Smooth muscle cell (in vitro differentiated cells): ENCODE results near the gene CDAN1. TPM values are rescaled to one million over a fixed set of nuclear protein-coding genes. Genes with fewer than 3 reads are reported as not detected.

Source experiments
- DNase-seq: peaks from one replicate; lab custom pipeline; 2025; ENCODE audit not compliant: unreplicated experiment; lab: John Stamatoyannopoulos, UW
- H2AFZ ChIP-seq: fragments of 200-600 bp; sonication (generic); 2 replicates; pipeline ENCODE4 v1.6.0; 2016; ENCODE audit warnings: antibody characterized with exemption, low read depth, mild to moderate bottlenecking
- H3F3A ChIP-seq: fragments of 200-600 bp; sonication (generic); 2 replicates; pipeline ENCODE4 v1.6.0; 2017; ENCODE audit warnings: antibody characterized with exemption, low read depth
- H3K27ac ChIP-seq: fragments of 200-600 bp; sonication (generic); 2 replicates; pipeline ENCODE4 v1.5.1; 2016; ENCODE audit warnings: low read depth, mild to moderate bottlenecking
- H3K27me3 ChIP-seq: fragments of 200-600 bp; sonication (generic); 2 replicates; pipeline ENCODE4 v1.6.1; 2016; ENCODE audit warnings: low read depth, mild to moderate bottlenecking
- H3K36me3 ChIP-seq: fragments of 200-600 bp; sonication (generic); 2 replicates; pipeline ENCODE4 v1.5.1; 2016; ENCODE audit warnings: low read depth
- H3K4me1 ChIP-seq: fragments of 200-600 bp; sonication (generic); 2 replicates; pipeline ENCODE4 v1.5.1; 2016; ENCODE audit warnings: low read depth
- H3K4me2 ChIP-seq: fragments of 200-600 bp; sonication (generic); 2 replicates; pipeline ENCODE4 v1.6.0; 2016; ENCODE audit warnings: mild to moderate bottlenecking
- H3K4me3 ChIP-seq: fragments of 200-600 bp; sonication (generic); 2 replicates; pipeline ENCODE4 v1.5.1; 2016; ENCODE audit warnings: mild to moderate bottlenecking
- H3K79me2 ChIP-seq: fragments of 200-600 bp; sonication (generic); 2 replicates; pipeline ENCODE4 v1.6.0; 2016; ENCODE audit warnings: low read depth, mild to moderate bottlenecking
- H3K9ac ChIP-seq: fragments of 200-600 bp; sonication (generic); 2 replicates; pipeline ENCODE4 v1.6.0; 2016; ENCODE audit warnings: low read depth
- H3K9me3 ChIP-seq: fragments of 200-600 bp; sonication (generic); replicated peaks from 2 replicates; pipeline ENCODE4 v1.5.1; 2016; ENCODE audit warnings: low read depth
- H4K20me1 ChIP-seq: fragments of 200-600 bp; sonication (generic); 2 replicates; pipeline ENCODE4 v1.6.0; 2016; ENCODE audit warnings: low read depth
- WGBS: methylation state at CpG from one replicate; pipeline ENCODE4 v1.1.7; 2016; ENCODE audit warnings: low lambda C conversion rate; 5-methylcytosine and 5-hydroxymethylcytosine counted together
- polyA plus RNA-seq: library from polyadenylated mRNA; unstranded; fragments of >200 nt; fragmentation: Nextera tagmentation; extraction: Ambion mirVana; gene quantifications from 2 replicates; pipeline ENCODE4 v1.2.1, GENCODE V29; 2016
- total RNA-seq: library from RNA; depleted of rRNA; stranded (reverse); fragments of >200 nt; gene quantifications from 2 replicates; pipeline ENCODE4 v1.2.3, GENCODE V29; 2014
- TF ChIP-seq, protein P1 (sequence below): fragments of 200-600 bp; sonication (generic); IDR thresholded peaks from 2 replicates; pipeline ENCODE4 v1.5.1; 2017; ENCODE audit warnings: borderline replicate concordance, mild to moderate bottlenecking, antibody characterized with exemption; ENCODE audit not compliant: insufficient read depth, poor library complexity, severe bottlenecking

CDAN1 gene
- total and polyA plus RNA-seq, 2 experiments from 2014 or later = 6.1 to 6.9 TPM

DNA sequence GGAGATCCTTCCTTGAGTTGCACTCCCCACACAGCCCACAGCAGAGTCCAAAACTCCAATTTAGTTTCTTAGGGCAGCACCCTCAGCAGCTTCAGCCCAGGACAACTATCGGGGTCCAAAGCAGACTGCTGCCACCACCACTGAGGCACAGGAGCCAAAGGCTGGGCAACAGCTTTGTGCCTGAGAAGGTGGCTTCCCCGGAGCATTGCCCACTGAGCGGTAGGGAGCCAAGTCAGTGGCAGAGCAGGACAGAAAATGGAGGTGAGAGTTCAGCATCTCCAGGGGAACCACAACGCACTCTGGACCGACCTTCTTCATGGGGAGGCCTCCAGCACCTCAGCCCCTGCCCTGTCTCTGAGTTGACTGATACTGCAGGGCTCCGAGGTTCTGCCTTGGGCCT is 43.4 kb downstream of the CDAN1 start:
- no peaks in the 10 kb centered on the region for H4K20me1 ChIP-seq
- H3F3A ChIP-seq = no peaks in the 10 kb centered on the region
- H3K4me2 ChIP-seq = no peak overlapping the region
- no peaks in the 10 kb centered on the region for H3K79me2 ChIP-seq
- H3K4me1 ChIP-seq = no peaks in the 10 kb centered on the region
- TF ChIP-seq, protein P1, sequence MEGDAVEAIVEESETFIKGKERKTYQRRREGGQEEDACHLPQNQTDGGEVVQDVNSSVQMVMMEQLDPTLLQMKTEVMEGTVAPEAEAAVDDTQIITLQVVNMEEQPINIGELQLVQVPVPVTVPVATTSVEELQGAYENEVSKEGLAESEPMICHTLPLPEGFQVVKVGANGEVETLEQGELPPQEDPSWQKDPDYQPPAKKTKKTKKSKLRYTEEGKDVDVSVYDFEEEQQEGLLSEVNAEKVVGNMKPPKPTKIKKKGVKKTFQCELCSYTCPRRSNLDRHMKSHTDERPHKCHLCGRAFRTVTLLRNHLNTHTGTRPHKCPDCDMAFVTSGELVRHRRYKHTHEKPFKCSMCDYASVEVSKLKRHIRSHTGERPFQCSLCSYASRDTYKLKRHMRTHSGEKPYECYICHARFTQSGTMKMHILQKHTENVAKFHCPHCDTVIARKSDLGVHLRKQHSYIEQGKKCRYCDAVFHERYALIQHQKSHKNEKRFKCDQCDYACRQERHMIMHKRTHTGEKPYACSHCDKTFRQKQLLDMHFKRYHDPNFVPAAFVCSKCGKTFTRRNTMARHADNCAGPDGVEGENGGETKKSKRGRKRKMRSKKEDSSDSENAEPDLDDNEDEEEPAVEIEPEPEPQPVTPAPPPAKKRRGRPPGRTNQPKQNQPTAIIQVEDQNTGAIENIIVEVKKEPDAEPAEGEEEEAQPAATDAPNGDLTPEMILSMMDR = no peak
- H3K27ac ChIP-seq = no peak overlapping the region
- peaks cover 3% of the 10 kb centered on the region for H3K36me3 ChIP-seq
- no peak overlapping the region for H3K4me3 ChIP-seq
- H3K27me3 ChIP-seq = no peaks in the 10 kb centered on the region
- H3K9me3 ChIP-seq = no peaks in the 10 kb centered on the region
- 98% methylated on average over 6 of the region's 6 CpGs for WGBS
- no peak for DNase-seq
- H3K9ac ChIP-seq = no peak overlapping the region
- no peak overlapping the region for H2AFZ ChIP-seq

DNA sequence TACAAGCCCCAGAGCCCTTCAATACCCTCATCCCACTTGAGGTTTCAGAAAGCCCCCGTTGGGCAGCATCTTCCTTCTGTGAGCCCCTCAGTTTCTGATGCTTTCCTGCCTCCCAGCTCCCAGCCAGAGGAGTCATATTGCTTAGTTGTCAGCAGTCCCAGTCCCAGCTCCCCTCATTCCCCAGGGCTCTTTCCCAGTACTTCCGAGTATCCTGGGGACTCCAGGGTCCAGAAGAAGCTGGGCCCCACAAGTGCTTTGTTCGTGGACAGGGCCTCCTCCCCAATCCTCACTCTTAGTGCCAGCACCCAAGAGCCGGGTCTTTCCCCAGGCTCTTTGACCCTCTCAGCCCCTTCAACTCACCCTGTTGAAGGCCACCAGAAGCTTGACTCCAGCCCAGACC is 43.9 kb downstream of the CDAN1 start:
- Histone ChIP-seq H3K36me3 (peaks cover 3% of the 10 kb centered on the region), H3K4me1 (no peaks in the 10 kb centered on the region), H3K27me3 (no peaks in the 10 kb centered on the region), H3K4me2 (no peak overlapping the region), H3F3A (no peaks in the 10 kb centered on the region), H3K9ac (no peak overlapping the region), H3K79me2 (no peaks in the 10 kb centered on the region), H3K27ac (no peak overlapping the region), H4K20me1 (no peaks in the 10 kb centered on the region), H3K4me3 (no peak overlapping the region), H3K9me3 (no peaks in the 10 kb centered on the region), H2AFZ (no peak overlapping the region)
- WGBS = 94% methylated on average over 4 of the region's 4 CpGs
- DNase-seq = no peak
- TF ChIP-seq, protein P1 = no peak

GRCh38 chr15:42692536-42692935 is 44.4 kb downstream of the CDAN1 start:
- Histone ChIP-seq H3F3A (no peaks in the 10 kb centered on the region), H3K36me3 (peaks cover 3% of the 10 kb centered on the region), H3K4me2 (no peak overlapping the region), H3K4me3 (no peak overlapping the region), H3K9me3 (no peaks in the 10 kb centered on the region), H3K79me2 (no peaks in the 10 kb centered on the region), H3K27me3 (no peaks in the 10 kb centered on the region), H2AFZ (no peak overlapping the region), H3K9ac (no peak overlapping the region), H3K27ac (no peak overlapping the region), H4K20me1 (no peaks in the 10 kb centered on the region), H3K4me1 (no peaks in the 10 kb centered on the region)
- WGBS = 100% methylated on average over 1 of the region's 1 CpG
- DNase-seq = no peak
- TF ChIP-seq, protein P1 = no peak

DNA sequence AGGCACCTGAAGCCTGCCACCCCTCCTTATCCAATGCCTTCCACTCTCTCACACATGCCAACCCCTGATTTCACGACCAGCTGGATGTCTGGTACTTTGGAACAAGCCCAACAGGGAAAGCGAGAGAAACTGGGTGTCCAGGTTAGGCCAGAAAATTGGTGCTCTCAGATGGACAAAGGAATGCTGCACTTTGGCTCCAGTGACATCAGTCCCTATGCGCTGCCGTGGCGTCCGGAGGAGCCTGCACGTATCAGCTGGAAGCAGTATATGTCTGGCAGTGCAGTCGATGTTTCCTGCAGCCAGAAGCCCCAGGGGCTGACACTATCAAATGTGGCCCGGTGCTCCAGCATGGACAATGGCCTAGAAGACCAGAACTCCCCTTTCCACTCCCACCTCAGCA is 45.2 kb downstream of the CDAN1 start:
- Histone ChIP-seq H2AFZ (no peak overlapping the region), H3K9ac (no peak overlapping the region), H3K79me2 (no peaks in the 10 kb centered on the region), H3K4me1 (no peaks in the 10 kb centered on the region), H3K36me3 (no peaks in the 10 kb centered on the region), H3K27me3 (no peaks in the 10 kb centered on the region), H3F3A (no peaks in the 10 kb centered on the region), H3K4me2 (no peak overlapping the region), H3K4me3 (no peak overlapping the region), H4K20me1 (no peaks in the 10 kb centered on the region), H3K9me3 (no peaks in the 10 kb centered on the region), H3K27ac (no peak overlapping the region)
- DNase-seq = no peak
- WGBS = 89% methylated on average over 9 of the region's 9 CpGs
- TF ChIP-seq, protein P1 = no peak
